GM19467 (cell line): ENCODE results near the gene SMARCA2.
A peak's percentile ranks its signal among the peaks of the same experiment; 100 is the strongest.

ENCODE experiments used
- ATAC-seq: cut with Tn5 transposase; IDR thresholded peaks from one replicate; pipeline ENCODE4 v1.9.1; 2021; ENCODE audit warnings: mild to moderate bottlenecking, moderate library complexity; ENCODE audit not compliant: unreplicated experiment

The SMARCA2 gene

DNA sequence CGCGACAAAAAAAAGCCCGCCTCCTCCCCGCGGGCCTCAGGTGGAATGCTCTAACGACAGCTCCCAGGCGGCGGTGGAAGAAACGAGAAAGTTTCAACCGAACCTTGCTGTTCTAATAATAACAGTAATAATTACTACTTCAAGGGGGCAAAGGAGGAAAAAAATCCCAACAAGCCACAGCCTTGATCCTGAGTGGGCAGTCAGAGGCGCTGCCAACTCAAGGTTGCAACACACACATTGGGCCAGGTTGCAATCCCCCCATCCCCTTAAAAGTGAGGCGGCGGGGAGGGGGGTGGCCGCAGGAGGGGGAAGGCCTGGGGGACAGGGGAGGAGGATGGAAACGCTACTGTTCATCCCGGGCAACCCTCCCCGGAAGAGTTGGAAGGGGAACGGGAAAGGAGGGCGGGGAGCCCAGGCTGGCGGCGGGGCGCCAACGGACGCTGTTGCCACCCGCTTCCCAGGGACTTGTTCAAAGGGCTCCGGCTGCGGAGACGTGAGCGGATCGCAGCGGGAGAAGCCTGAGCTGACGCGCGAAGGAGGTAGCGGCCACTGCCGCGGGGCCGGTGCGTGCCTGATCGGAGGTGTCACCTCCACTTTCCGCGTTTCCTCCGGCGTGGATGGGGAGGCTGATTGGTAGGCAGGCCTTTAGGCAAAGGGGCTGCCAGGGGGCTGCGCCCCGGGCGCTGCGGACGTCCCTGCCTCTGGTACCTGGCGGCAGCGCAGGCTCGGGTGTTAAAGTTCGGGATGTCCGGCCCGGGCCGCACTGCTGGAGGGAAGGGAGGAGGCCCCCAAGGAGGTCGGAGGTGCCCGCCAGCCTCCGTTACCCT, 647 bp downstream of the SMARCA2 start:
- ATAC-seq: no peak

DNA sequence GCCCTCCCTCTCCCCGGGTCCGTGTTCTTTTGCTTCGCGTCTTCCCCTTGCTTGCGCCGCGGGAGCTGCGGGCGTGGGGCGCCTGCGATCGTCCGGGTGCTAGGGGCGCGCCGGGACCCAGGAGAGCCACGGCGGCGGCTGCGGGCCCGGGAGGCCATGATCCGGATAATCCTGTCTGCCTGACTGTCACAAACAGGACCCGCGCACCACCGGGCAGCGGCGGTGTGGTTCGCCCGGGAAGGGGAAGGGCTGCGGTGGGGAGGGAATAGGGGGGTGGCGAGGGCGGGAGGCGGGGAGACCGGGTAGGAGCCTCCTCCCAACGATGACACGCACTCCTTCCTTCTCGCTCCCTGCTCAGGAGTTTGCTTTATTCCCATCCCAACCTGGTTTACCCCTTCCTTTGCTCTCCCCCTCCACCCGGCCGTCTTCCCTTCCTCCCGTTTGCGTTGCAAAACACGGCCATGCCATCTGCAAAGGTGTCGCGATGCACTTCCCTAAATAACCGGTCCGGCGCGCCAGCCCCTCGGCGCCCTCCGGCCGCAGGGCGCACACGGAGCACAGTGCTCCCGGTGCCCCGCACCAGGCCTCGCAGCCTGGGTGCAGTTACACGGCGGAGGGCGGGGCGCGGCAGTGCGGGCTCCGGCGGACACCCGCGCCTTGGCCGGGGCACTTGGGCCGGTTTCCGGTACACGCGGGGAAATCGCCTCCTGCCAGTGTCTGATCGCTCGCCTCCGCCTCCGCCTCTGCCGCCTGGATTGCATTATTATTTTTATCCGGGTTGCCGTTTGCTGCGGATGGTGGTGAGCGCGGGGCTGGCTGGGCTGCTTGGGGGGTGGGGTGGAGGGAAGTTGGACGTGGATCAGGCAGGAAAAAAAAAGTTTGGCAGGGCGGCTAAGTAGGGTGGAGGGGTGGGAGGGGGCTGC, 1.5 kb downstream of the SMARCA2 start:
- ATAC-seq: no peak

- ATAC-seq: peak; percentile 25
These were observed 2.4 kb downstream of the SMARCA2 start for GRCh38 chr9:2017331-2018161.

DNA sequence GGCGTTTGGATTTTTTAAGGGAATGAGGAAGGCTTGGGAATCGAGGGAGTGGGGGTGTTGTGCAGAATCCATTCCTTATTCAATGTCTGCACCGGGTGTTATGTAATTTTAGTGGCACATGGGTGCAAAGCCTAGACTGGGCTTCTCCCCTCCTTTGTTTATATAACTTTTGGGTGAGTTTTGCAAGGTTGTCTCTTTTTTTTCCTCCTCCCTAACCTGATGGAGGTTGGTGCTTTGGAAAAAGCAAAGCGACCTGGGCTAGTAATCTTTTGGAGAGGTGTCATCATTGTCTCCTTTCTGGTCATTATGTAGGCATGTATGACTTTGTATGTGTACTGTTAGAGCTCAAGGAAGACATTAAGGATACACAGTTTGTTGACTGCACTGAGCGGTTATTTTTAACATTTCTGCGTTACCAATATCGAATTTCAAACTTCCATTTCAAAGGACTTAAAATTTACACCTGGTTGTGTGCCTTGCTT, 3.1 kb downstream of the SMARCA2 start:
- ATAC-seq: no peak

DNA sequence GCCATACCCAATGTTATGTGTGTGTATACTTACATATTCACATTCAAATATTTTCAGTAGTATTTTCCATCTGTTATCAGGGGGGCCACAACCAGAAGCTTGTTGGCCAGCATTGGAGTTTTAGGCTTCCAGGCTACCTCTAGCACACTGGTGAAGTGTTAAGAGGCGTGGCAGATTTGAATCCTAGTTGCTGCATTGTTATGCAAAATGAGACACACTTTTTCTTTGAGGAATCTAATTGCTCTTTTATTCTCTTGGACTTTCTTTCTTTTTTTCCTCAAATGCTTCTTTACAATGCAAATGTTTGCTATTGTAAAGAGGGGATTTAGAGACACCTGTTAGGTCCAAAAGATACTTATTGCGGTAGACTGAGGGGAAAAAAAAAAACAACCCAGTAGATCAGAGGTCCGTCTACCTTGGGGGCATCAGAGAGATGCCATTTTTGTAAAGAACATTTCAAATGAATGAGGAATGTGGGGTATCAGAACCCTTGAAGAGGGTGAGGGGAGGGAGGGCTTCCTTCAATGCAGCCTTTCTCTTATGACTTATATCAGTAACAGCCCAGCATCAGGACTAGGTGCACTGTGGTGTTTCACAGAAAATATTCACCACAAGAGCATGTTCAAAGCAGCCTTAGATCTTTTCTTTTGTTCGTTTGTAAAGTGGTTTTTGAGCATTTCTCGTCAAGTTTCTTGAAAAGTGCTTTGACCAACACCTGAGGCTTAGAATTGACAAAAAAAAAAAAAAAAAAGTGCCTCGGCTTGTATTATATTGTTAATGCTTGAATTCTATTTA, 3.8 kb downstream of the SMARCA2 start:
- ATAC-seq: no peak

- ATAC-seq: no peak
These were observed 4.6 kb downstream of the SMARCA2 start for GRCh38 chr9:2019723-2020122.

- no peak for ATAC-seq
These were observed 6.6 kb downstream of the SMARCA2 start for GRCh38 chr9:2021731-2022130.

GRCh38 chr9:2022560-2022959, 7.4 kb downstream of the SMARCA2 start:
- ATAC-seq: no peak

GRCh38 chr9:2023042-2023441, 7.9 kb downstream of the SMARCA2 start:
- ATAC-seq: no peak

DNA sequence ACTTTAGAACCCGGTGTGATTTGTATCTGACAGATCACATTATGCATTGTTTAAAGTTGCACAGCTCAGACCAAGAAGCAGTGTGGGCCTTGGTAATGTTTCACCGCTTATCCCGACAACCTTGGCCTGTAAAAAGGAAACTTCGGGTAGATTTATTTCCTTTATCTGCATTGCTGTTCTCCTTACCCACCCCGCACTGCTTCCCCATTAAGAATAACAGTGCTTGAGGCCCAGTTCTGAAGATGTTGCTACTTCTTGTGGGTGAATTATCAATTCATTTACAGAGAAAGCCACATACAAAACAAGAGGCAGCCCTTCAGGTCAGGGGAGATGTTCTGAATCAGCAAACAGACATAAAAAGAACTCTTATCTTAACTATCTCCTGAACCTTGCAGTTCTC, 8.4 kb downstream of the SMARCA2 start:
- ATAC-seq: peak; percentile 70

GRCh38 chr9:2024888-2025782, 10.0 kb downstream of the SMARCA2 start:
- ATAC-seq: no peak

DNA sequence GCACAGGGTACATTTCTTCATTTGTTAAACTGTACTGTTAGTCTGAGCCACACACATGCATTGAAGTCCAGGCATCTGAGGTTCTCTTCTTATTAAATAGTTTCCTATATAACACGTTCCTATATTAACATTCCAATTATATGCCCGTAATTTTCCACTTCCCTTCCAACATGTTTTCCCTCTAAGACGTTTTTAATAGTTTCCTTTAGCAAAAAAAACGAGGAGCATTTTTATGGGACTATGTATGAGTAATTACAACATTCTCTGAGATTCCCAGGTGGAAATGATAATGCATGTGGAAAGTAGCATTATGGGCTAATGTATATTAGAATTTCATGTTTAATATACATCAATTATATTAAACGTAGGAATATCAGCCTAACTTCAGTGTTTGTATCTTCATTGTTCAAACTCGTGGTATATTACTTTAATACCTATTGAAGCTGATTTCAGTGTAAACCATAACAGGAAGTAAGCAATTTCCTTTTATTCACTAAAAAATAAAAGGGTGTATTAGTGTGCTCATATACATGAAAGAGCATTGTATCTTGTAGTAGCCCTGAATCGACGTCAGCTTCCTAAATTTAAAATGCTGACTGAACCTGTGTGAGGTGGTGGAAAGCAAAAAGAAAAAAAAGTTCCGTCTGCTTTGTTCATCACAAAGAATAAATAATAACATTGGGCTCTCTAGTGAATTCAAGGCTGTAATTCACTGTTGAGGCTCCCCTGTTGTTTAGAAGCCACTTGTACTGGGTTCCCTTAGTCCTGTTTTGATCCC, 11.3 kb downstream of the SMARCA2 start:
- ATAC-seq: no peak

DNA sequence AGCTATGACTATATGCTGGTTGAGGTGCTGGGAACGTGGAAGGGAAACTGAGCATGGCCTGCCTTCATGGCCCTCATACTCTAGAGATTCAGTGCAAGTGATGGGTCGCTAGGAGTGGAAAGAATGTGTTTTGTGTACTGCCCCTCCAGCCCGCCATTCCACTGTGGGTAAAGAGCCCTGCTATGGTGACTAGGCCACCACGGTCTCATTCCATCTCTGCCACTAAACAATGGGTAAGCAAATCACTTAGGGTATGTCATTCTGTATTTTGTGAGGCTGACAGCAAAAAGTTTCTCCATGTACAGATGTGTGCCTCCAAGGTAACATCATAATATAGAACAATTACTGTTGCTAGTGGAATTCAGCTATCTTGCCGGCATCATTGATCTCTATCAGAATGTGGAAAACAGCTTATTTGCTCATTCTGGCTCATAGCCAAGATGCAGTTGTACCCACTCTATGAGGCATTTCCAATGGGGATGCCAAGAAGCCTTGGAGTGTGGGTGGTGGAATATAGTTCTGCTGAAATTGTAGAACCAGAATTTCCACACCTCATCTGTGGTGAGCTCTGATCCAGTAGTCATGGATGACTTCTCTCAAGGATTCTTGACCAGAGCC, 12.5 kb downstream of the SMARCA2 start:
- no peak for ATAC-seq

GRCh38 chr9:2028888-2029287, 13.7 kb downstream of the SMARCA2 start:
- no peak for ATAC-seq

GRCh38 chr9:2029666-2030170, 14.6 kb downstream of the SMARCA2 start:
- ATAC-seq: no peak

DNA sequence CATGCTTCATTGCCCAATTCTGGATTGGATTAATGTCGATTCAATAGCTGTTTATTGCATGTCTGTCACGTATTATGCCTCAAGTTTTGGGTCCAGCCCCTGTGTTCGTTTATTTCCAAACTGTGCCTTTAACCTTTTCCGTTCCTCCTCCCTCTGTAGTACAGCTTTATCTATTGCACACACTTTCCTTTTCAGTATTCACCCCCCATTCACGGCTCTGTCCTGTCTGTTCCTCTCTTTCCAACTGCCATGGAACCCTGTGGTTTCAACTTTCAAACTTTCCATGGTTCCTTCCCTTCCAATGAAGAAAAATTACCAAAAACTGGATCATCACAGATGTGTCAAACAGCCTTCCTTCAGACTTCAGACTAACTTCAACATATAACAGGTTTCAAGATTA, 17.1 kb downstream of the SMARCA2 start:
- no peak for ATAC-seq

- no peak for ATAC-seq
These were observed 21.7 kb downstream of the SMARCA2 start for GRCh38 chr9:2036844-2037243.
